Jurkat, Clone E6-1 (cell line): ENCODE measurements around the gene TSHR. TPM values are rescaled to one million over a fixed set of nuclear protein-coding genes. Genes with fewer than 3 reads are reported as not detected.
"Not testable (repeated sequence)": the region's sequence is repeated elsewhere in the genome, so short reads cannot be mapped to it uniquely, and the experiment has no call there.

Experiments
- DNase-seq: peaks from one replicate; pipeline ENCODE4 v3.0.0-alpha.2; 2011; ENCODE audit warnings: low read depth, low spot score
- H3K4me3 ChIP-seq: 2 replicates; pipeline ENCODE4 v1.5.1; 2011; ENCODE audit warnings: mild to moderate bottlenecking, low read length, control low read depth, moderate library complexity
- polyA plus RNA-seq: library from polyadenylated mRNA; unstranded; fragments of >200 nt; gene quantifications from one replicate; pipeline ENCODE4 v1.2.1, GENCODE V29; 2012; ENCODE audit warnings: missing spikeins; ENCODE audit not compliant: insufficient read length, insufficient read depth

The TSHR gene
- polyA plus RNA-seq: 10.1 TPM

DNA sequence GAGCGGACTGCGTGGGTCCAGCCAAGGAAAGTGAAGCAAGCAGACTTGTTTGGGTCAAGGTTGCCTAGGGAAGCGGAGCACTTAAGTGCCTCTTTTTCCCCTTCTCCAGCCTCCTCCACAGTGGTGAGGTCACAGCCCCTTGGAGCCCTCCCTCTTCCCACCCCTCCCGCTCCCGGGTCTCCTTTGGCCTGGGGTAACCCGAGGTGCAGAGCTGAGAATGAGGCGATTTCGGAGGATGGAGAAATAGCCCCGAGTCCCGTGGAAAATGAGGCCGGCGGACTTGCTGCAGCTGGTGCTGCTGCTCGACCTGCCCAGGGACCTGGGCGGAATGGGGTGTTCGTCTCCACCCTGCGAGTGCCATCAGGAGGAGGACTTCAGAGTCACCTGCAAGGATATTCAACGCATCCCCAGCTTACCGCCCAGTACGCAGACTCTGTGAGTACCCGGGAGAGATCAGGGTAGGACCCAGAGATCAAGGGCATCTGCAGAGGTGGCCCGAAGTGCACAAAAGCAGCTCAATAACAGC, at the start of gene TSHR:
Gene TSHR (plus strand): TSS at position 206 of the 526 bp plus-strand sequence. CDS start 60 bp downstream, at position 266.
- peak within 1 kb of the TSS; percentile 88 for H3K4me3 ChIP-seq
- peak; percentile 71 for DNase-seq

GRCh38 chr14:80906336-80906735, 49.1 kb upstream of the TSHR start:
- no peak overlapping the region for H3K4me3 ChIP-seq
- DNase-seq: no peak

DNA sequence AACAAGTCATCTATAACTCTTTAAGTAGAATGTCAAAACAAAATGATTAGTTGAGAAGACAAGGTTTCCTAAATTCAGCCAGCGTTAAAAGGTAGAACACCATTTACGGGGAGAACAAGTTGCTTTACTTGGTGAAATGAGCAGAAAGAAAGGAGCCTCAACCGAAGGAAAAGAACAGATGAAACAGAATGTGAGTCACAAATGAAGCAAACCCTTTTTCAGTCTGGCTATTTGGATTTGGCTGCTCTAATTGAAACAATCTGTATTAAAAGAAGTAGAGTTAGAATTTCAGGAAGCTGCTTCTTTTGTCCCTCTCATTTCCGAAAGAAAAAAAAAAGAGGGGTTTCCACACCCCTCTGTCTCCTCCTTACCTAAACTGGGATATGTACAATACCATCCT, 48.5 kb upstream of the TSHR start:
- DNase-seq: no peak
- H3K4me3 ChIP-seq: no peak overlapping the region

DNA sequence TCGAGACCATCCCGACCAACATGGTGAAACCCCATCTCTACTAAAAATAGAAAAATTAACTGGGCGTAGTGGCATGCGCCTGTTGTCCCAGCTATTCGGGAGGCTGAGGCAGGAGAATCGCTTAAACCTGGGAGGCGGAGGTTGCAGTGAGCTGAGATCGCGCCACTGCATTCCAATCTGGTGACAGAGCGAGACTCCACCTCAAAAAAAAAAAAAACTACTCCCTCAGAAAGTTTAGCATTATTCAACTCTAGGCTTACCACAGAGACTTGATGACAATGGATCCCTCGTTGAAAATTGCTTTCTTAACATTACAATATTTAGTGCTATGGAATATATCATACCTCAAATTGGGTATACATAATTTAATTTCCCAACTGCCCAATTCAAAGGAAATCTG, 43.4 kb upstream of the TSHR start:
- DNase-seq, H3K4me3 ChIP-seq: not testable (repeated sequence)

DNA sequence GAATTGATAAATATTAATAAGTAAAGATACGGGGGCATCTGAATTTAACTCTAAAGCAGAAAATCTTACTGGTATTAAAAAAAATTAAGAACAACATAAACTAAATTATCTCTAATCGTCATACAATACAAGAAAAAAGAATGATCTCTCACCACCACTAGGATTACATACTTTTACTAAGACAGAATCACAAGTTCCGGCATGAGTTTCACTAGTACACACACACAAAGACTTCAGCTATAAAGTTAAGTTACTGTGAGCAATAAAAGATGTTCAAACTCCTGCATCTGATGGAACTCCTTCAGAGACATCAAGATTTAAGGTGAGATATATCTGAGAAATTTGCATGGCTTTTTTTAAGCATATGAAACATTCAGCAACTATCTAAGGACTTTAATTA, 35.8 kb upstream of the TSHR start:
- no peak for DNase-seq
- H3K4me3 ChIP-seq: no peak overlapping the region

- no peak for DNase-seq
- no peak overlapping the region for H3K4me3 ChIP-seq
Observed at GRCh38 chr14:80923368-80923767, 32.1 kb upstream of the TSHR start.

GRCh38 chr14:80924365-80925103, 30.9 kb upstream of the TSHR start:
- H3K4me3 ChIP-seq: no peak overlapping the region
- no peak for DNase-seq

DNA sequence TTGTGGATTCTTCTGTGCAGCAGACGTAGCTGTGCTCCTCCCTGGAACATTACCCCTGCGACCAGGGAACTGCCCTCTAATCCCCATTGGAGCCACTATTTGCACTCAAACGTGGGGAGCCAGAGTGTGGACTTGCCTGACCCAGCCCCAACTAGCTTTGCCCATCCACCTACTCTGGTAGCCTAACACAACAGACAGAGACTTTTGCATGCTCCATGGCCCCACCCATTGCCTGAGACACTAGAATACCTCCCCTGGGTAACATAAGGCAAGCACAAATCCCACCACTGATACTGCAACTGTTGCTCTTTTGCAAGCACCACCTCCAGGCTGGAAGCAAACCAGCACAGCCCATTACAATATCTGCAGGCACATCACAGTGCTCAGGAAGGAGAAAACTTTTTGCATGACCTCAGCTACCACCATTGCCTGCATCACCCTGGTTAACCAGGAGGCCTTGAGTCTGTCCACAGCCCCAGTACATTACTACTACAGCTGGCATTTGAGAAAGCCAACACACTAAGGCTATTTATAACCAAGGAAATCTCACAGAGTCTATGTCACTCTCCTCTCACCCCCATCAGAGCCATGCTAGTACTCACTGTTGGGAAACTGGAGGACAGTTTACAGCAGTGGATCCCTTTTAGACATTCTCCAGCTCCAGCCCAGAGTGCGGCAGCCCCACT, 28.9 kb upstream of the TSHR start:
- DNase-seq: no peak

DNA sequence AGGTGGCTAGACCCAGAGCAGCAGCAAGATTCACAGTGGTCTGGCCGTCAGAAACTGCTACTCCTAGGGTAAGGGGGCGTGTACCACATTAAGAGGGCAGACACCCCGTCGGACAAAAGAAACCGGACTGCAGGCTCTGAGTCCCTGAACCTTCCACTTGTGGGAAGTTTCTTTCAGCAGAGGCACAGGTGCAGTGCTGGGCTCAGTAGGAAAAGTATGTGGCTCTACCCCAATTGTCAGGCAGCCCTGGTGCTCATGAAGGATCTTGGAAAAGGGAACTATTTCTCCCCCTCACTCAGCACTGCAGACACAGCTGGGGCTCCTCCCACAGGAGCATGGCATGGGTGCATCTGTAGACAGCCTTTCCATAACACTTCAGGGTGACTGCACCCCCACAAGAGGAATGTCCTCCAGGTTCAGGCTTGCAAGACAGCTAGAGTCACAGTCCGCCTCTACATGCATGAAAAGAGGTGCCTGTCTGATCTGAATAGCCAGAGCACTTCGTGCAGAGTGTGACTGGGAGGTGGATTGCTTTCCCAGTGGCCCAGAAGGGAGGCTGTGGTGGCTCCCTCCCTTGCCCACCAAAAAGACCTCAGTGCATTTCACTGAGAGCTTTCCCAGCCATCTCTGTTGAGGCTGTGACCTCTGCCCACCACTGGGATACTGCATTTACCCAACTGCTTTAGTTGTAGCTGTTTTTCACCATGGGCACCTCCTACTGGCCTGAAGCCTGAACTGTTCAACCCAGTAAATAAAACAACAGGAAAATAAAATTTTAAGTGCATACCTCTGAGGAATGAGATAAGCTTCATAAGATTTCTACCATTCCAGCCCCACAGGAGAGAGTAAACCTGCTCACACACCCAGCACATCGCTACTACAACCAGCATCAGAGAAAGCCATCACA, 28.1 kb upstream of the TSHR start:
- no peak for DNase-seq
- no peak overlapping the region for H3K4me3 ChIP-seq

More for the DNA sequence above, 28.9 kb upstream of the TSHR start:
- no peak overlapping the region for H3K4me3 ChIP-seq

- H3K4me3 ChIP-seq: no peak overlapping the region
- DNase-seq: no peak
Observed at GRCh38 chr14:80930095-80930494, 25.3 kb upstream of the TSHR start.

- DNase-seq: peak; percentile 93
- H3K4me3 ChIP-seq: peak overlapping the region; percentile 6
Observed at GRCh38 chr14:80930836-80931389, 24.5 kb upstream of the TSHR start.

GRCh38 chr14:80933282-80933681, 22.1 kb upstream of the TSHR start:
- no peak overlapping the region for H3K4me3 ChIP-seq
- no peak for DNase-seq

GRCh38 chr14:80933686-80934085, 21.7 kb upstream of the TSHR start:
- no peak overlapping the region for H3K4me3 ChIP-seq
- no peak for DNase-seq

- no peak for DNase-seq
- no peak overlapping the region for H3K4me3 ChIP-seq
Observed at GRCh38 chr14:80940146-80940545, 15.3 kb upstream of the TSHR start.

GRCh38 chr14:80941241-80942185, 13.9 kb upstream of the TSHR start, which contains the start of gene CEP128:
Gene CEP128, minus strand, starts transcription at chr14:80941738.
- H3K4me3 ChIP-seq: peak within 1 kb of the TSS; percentile 64
- peak; percentile 73 for DNase-seq

- peak overlapping the region; percentile 64 for H3K4me3 ChIP-seq
- DNase-seq: no peak
Observed at GRCh38 chr14:80942191-80942600, 13.2 kb upstream of the TSHR start.

DNA sequence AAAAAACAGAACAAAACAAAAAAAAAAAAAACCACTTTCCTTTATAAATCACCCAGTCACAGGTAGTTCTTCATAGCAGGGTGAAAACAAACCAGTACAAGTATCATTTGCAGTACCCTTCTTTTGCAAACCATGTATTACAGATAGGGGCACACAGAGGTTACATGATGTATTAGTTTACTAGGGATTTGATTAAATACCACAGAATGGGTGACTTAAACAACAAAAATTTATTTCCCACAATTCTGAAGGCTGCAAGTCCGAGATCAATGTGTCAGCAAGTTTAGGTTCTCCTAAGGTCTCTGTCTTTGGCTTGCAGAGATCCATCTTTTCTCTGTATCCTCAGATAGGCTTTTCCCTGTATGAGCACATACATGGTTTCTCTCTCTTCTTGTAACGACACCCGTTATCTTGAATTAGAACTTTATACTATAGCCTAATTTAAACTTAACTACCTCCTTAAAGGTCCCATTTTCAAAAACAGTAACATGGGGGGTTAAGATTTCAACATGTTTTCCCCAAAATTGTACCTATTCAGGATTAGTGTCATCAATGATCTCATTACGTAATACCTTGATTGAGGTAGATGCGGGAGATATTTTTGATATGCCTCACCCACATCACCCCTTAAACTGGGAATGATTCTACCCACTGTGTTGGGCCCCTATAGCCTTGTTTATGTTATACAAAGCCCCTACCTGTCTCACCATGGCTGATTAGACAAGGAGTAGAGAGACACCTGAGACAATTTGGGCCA, 10.4 kb upstream of the TSHR start:
- DNase-seq: no peak
- H3K4me3 ChIP-seq: no peak overlapping the region
